Neural cell (in vitro differentiated cells): Measurements from ENCODE around the gene MPDU1. TPM values are rescaled to one million over a fixed set of nuclear protein-coding genes. Genes with fewer than 3 reads are reported as not detected.

Source experiments
- H2AFZ ChIP-seq: fragments of 200-600, 300-800 bp; sonication (generic), shearing (Covaris generic); 2 replicates; pipeline ENCODE4 v1.6.0; 2014; ENCODE audit warnings: low read depth, mild to moderate bottlenecking, antibody characterized with exemption, low read length, moderate library complexity
- H3F3A ChIP-seq: fragments of 200-600 bp; shearing (Covaris generic); 2 replicates; pipeline ENCODE4 v1.6.1; 2016; ENCODE audit warnings: mild to moderate bottlenecking, moderate library complexity, mixed read lengths, antibody characterized with exemption, low read length; ENCODE audit not compliant: insufficient read depth, poor library complexity, severe bottlenecking
- H3K27ac ChIP-seq: fragments of 200-600, 300-800 bp; sonication (generic), shearing (Covaris generic); 2 replicates; pipeline ENCODE4 v1.5.1; 2014; ENCODE audit warnings: mild to moderate bottlenecking, low read length, moderate library complexity
- H3K27me3 ChIP-seq: fragments of 300-800, 200-600 bp; sonication (generic), shearing (Covaris generic); 2 replicates; pipeline ENCODE4 v1.6.0; 2014; ENCODE audit warnings: mild to moderate bottlenecking, low read depth, low read length, moderate library complexity; ENCODE audit not compliant: insufficient read depth
- H3K36me3 ChIP-seq: fragments of 300-800, 200-600 bp; sonication (generic), shearing (Covaris generic); 2 replicates; pipeline ENCODE4 v1.5.1; 2014; ENCODE audit warnings: mild to moderate bottlenecking, antibody characterized with exemption, low read length, moderate library complexity; ENCODE audit not compliant: insufficient read depth
- H3K4me2 ChIP-seq: fragments of 300-800, 200-600 bp; sonication (generic), shearing (Covaris generic); 2 replicates; pipeline ENCODE4 v1.6.0; 2014; ENCODE audit warnings: mild to moderate bottlenecking, low read length
- H3K4me3 ChIP-seq: fragments of 300-800, 200-600 bp; sonication (generic), shearing (Covaris generic); 2 replicates; pipeline ENCODE4 v1.5.1; 2014; ENCODE audit warnings: mild to moderate bottlenecking, low read length, moderate library complexity
- H3K79me2 ChIP-seq: fragments of 200-600 bp; shearing (Covaris generic); replicated peaks from 2 replicates; pipeline ENCODE4 v1.6.0; 2014; ENCODE audit warnings: mild to moderate bottlenecking, low read length, moderate library complexity; ENCODE audit not compliant: insufficient read depth
- H3K9ac ChIP-seq: fragments of 300-800, 200-600 bp; sonication (generic), shearing (Covaris generic); 2 replicates; pipeline ENCODE4 v1.6.1; 2016; ENCODE audit warnings: mild to moderate bottlenecking, low read length, mixed read lengths
- H3K9me2 ChIP-seq: fragments of 200-600 bp; shearing (Covaris generic); 2 replicates; pipeline ENCODE4 v1.6.1; 2016; ENCODE audit warnings: mild to moderate bottlenecking, low read length, mixed read lengths; ENCODE audit not compliant: insufficient read depth
- H3K9me3 ChIP-seq: fragments of 200-600, 300-800 bp; sonication (generic), shearing (Covaris generic); 2 replicates; pipeline ENCODE4 v1.6.1; 2016; ENCODE audit warnings: mild to moderate bottlenecking, mixed run types, low read length, moderate library complexity, mixed read lengths
- H4K20me1 ChIP-seq: fragments of 200-600 bp; shearing (Covaris generic); 2 replicates; pipeline ENCODE4 v1.6.1; 2016; ENCODE audit warnings: mild to moderate bottlenecking, mixed run types; ENCODE audit not compliant: insufficient read depth
- CTCF ChIP-seq: fragments of 450-650 bp; IDR thresholded peaks from 2 replicates; pipeline ENCODE4 v1.5.1; 2014; ENCODE audit warnings: antibody characterized with exemption, mild to moderate bottlenecking, moderate library complexity; ENCODE audit not compliant: poor library complexity, severe bottlenecking
- EP300 ChIP-seq: fragments of 450-650 bp; conservative IDR thresholded peaks from 2 replicates; pipeline ENCODE4 v1.6.1; 2014; ENCODE audit warnings: antibody characterized with exemption, mild to moderate bottlenecking, moderate library complexity; ENCODE audit not compliant: poor library complexity, severe bottlenecking
- EZH2 ChIP-seq: fragments of 200-600, 300-800 bp; shearing (Covaris generic), sonication (generic); IDR thresholded peaks from 2 replicates; pipeline ENCODE4 v1.6.1; 2014; ENCODE audit warnings: antibody characterized with exemption, low read length, borderline replicate concordance, mild to moderate bottlenecking; ENCODE audit not compliant: insufficient read depth, poor library complexity, severe bottlenecking
- MXI1 ChIP-seq: fragments of 450-650 bp; conservative IDR thresholded peaks from 2 replicates; pipeline ENCODE4 v1.6.1; 2014; ENCODE audit warnings: antibody characterized with exemption, mild to moderate bottlenecking; ENCODE audit not compliant: poor library complexity, severe bottlenecking
- POLR2AphosphoS5 ChIP-seq: IDR thresholded peaks from 2 replicates; pipeline ENCODE4 v1.6.1; 2012
- RAD21 ChIP-seq: fragments of 450-650 bp; conservative IDR thresholded peaks from 2 replicates; pipeline ENCODE4 v1.6.1; 2014; ENCODE audit warnings: antibody characterized with exemption, mild to moderate bottlenecking, moderate library complexity
- SMC3 ChIP-seq: fragments of 450-650 bp; conservative IDR thresholded peaks from 2 replicates; pipeline ENCODE4 v1.6.1; 2014; ENCODE audit warnings: antibody characterized with exemption, mild to moderate bottlenecking, moderate library complexity; ENCODE audit not compliant: poor library complexity
- TAF1 ChIP-seq: IDR thresholded peaks from 2 replicates; pipeline ENCODE4 v1.6.1; 2012; ENCODE audit warnings: low read depth
- polyA plus RNA-seq: library from polyadenylated mRNA; depleted of rRNA; stranded (reverse); fragments of >200 nt; gene quantifications from 2 replicates; pipeline ENCODE4 v1.2.3, GENCODE V29; 2014
- TF ChIP-seq, protein P1 (sequence below): IDR thresholded peaks from 2 replicates; pipeline ENCODE4 v1.6.1; 2012; ENCODE audit warnings: borderline replicate concordance

MPDU1 gene
- polyA plus RNA-seq, 1 donor from 2014 or later, result 110 TPM

DNA sequence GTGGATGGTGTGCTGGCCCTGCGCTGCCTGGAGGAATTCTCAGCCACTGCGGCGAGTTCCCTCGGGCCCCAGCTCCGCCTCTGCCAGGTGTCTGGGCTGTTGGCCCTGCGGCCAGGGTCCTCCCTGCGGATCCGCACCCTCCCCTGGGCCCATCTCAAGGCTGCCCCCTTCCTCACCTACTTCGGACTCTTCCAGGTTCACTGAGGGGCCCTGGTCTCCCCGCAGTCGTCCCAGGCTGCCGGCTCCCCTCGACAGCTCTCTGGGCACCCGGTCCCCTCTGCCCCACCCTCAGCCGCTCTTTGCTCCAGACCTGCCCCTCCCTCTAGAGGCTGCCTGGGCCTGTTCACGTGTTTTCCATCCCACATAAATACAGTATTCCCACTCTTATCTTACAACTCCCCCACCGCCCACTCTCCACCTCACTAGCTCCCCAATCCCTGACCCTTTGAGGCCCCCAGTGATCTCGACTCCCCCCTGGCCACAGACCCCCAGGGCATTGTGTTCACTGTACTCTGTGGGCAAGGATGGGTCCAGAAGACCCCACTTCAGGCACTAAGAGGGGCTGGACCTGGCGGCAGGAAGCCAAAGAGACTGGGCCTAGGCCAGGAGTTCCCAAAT is 26.4 kb upstream of the MPDU1 start:
- peaks cover 3% of the 10 kb centered on the region for H3K79me2 ChIP-seq

DNA sequence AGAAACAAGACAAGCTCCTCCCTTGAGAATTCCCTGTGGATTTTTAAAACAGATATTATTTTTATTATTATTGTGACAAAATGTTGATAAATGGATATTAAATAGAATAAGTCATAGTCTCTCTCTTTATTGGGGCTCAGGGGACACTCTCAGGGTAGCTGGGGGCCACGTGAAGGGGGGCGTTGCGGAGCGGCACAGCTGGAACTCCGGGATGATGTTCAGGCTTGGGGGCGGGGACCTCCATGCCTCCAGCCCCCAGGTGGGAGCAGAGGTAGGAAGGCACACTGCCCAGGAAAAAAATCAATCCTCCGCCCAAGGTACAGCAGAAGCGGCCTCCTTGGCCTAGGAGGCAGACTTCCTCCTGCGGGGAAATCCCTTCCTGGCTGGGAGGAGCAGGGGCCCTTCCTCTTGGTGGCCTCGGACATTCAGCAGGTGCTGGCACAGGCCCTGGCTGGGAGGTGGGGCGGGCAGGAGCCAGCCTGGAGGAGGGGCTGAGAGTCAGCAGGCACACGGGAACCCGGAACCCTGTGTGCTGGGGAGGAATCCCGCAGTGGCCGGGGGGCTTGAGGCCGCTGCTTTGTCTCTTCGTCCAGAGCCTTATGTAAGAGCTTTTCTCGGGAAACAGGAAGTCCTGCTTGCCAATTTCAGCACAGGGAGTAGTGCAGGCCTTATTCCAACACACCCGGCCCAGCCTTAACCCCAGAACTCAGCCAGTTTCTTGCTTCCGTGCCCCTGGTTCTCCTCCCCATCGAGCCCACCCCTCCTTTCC is 25.7 kb upstream of the MPDU1 start:
- Histone ChIP-seq H3K79me2 (peaks cover 10% of the 10 kb centered on the region), H3K4me2 (no peak overlapping the region), H3K9me2 (no peaks in the 10 kb centered on the region), H3K27ac (no peak overlapping the region), H3K4me3 (no peak overlapping the region), H4K20me1 (no peaks in the 10 kb centered on the region), H3K36me3 (no peaks in the 10 kb centered on the region), H3K9ac (no peak overlapping the region), H3K9me3 (no peaks in the 10 kb centered on the region), H3F3A (no peaks in the 10 kb centered on the region), H2AFZ (no peak overlapping the region), H3K27me3 (no peaks in the 10 kb centered on the region)
- no peak for TF ChIP-seq CTCF
- no peak for TF ChIP-seq TAF1
- TF ChIP-seq MXI1, result no peak
- TF ChIP-seq, protein P1, sequence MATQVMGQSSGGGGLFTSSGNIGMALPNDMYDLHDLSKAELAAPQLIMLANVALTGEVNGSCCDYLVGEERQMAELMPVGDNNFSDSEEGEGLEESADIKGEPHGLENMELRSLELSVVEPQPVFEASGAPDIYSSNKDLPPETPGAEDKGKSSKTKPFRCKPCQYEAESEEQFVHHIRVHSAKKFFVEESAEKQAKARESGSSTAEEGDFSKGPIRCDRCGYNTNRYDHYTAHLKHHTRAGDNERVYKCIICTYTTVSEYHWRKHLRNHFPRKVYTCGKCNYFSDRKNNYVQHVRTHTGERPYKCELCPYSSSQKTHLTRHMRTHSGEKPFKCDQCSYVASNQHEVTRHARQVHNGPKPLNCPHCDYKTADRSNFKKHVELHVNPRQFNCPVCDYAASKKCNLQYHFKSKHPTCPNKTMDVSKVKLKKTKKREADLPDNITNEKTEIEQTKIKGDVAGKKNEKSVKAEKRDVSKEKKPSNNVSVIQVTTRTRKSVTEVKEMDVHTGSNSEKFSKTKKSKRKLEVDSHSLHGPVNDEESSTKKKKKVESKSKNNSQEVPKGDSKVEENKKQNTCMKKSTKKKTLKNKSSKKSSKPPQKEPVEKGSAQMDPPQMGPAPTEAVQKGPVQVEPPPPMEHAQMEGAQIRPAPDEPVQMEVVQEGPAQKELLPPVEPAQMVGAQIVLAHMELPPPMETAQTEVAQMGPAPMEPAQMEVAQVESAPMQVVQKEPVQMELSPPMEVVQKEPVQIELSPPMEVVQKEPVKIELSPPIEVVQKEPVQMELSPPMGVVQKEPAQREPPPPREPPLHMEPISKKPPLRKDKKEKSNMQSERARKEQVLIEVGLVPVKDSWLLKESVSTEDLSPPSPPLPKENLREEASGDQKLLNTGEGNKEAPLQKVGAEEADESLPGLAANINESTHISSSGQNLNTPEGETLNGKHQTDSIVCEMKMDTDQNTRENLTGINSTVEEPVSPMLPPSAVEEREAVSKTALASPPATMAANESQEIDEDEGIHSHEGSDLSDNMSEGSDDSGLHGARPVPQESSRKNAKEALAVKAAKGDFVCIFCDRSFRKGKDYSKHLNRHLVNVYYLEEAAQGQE, result no peak
- no peak for TF ChIP-seq POLR2AphosphoS5
- TF ChIP-seq EP300, result no peak
- no peak for TF ChIP-seq RAD21

More for the DNA sequence above, 26.4 kb upstream of the MPDU1 start:
- Histone ChIP-seq H3K36me3 (no peaks in the 10 kb centered on the region), H3K9me2 (no peaks in the 10 kb centered on the region), H3F3A (no peaks in the 10 kb centered on the region), H3K27ac (no peak overlapping the region), H3K4me3 (no peak overlapping the region), H3K9me3 (no peaks in the 10 kb centered on the region), H2AFZ (no peak overlapping the region), H3K9ac (no peak overlapping the region), H3K4me2 (no peak overlapping the region), H4K20me1 (no peaks in the 10 kb centered on the region), H3K27me3 (no peaks in the 10 kb centered on the region)
- TF ChIP-seq CTCF (no peak), EP300 (no peak), POLR2AphosphoS5 (no peak), EZH2 (no peak), RAD21 (no peak), SMC3 (no peak), TAF1 (no peak), MXI1 (no peak)
- TF ChIP-seq, protein P1, result no peak
